Activated CD4-positive, alpha-beta T cell treated with anti-CD3 and anti-CD28 coated beads, Interleukin-2, amount 50 U/mL, for 16 hours (primary cell): ENCODE results near the gene GPC6.
A peak's percentile ranks its signal among the peaks of the same experiment; 100 is the strongest.

Source experiments
- DNase-seq: peaks from one replicate; pipeline ENCODE4 v3.0.0-alpha.2; 2020

GPC6 gene

GRCh38 chr13:93794197-93794885 lies 567.7 kb downstream of the GPC6 start:
- peak; percentile 90 for DNase-seq

GRCh38 chr13:93797463-93797862 lies 570.9 kb downstream of the GPC6 start:
- peak; percentile 37 for DNase-seq

GRCh38 chr13:93800342-93800741 lies 573.7 kb downstream of the GPC6 start:
- no peak for DNase-seq

- no peak for DNase-seq
Observed at GRCh38 chr13:93805736-93806135, 579.1 kb downstream of the GPC6 start.

- no peak for DNase-seq
Observed at GRCh38 chr13:93806861-93807260, 580.3 kb downstream of the GPC6 start.

- DNase-seq = no peak
Observed at GRCh38 chr13:93810264-93810663, 583.7 kb downstream of the GPC6 start.

GRCh38 chr13:93811071-93811737 lies 584.6 kb downstream of the GPC6 start:
- no peak for DNase-seq

- DNase-seq = no peak
Observed at GRCh38 chr13:93811738-93812112, 585.1 kb downstream of the GPC6 start.

GRCh38 chr13:93814658-93815057 lies 588.1 kb downstream of the GPC6 start:
- no peak for DNase-seq

- DNase-seq = no peak
Observed at GRCh38 chr13:93818345-93818744, 591.7 kb downstream of the GPC6 start.

- DNase-seq = no peak
Observed at GRCh38 chr13:93819331-93819890, 592.8 kb downstream of the GPC6 start.

GRCh38 chr13:93824286-93824685 lies 597.7 kb downstream of the GPC6 start:
- no peak for DNase-seq

- DNase-seq = no peak
Observed at GRCh38 chr13:93834051-93834450, 607.4 kb downstream of the GPC6 start.

- no peak for DNase-seq
Observed at GRCh38 chr13:93843082-93843481, 616.5 kb downstream of the GPC6 start.

- peak; percentile 50 for DNase-seq
Observed at GRCh38 chr13:93847162-93847561, 620.6 kb downstream of the GPC6 start.

- DNase-seq = peak; percentile 27
Observed at GRCh38 chr13:93848247-93848646, 621.6 kb downstream of the GPC6 start.

GRCh38 chr13:93851236-93851635 lies 624.6 kb downstream of the GPC6 start:
- DNase-seq = no peak

GRCh38 chr13:93853912-93854311 lies 627.3 kb downstream of the GPC6 start:
- DNase-seq = no peak

GRCh38 chr13:93857126-93857525 lies 630.5 kb downstream of the GPC6 start:
- no peak for DNase-seq

GRCh38 chr13:93859716-93860115 lies 633.1 kb downstream of the GPC6 start:
- no peak for DNase-seq

- DNase-seq = no peak
Observed at GRCh38 chr13:93861818-93862217, 635.2 kb downstream of the GPC6 start.

- no peak for DNase-seq
Observed at GRCh38 chr13:93862259-93862658, 635.7 kb downstream of the GPC6 start.

- DNase-seq = no peak
Observed at GRCh38 chr13:93865235-93865634, 638.6 kb downstream of the GPC6 start.

- DNase-seq = no peak
Observed at GRCh38 chr13:93867481-93867880, 640.9 kb downstream of the GPC6 start.

GRCh38 chr13:93872376-93872775 lies 645.8 kb downstream of the GPC6 start:
- no peak for DNase-seq
